HG02642 (cell line): Measurements from ENCODE around the gene SNAPC4.
"Not testable (repeated sequence)": the region's sequence is repeated elsewhere in the genome, so short reads cannot be mapped to it uniquely, and the experiment has no call there.

ENCODE experiments used
- ATAC-seq: cut with Tn5 transposase; IDR thresholded peaks from one replicate; pipeline ENCODE4 v1.9.1; 2021; ENCODE audit warnings: mild to moderate bottlenecking; ENCODE audit not compliant: unreplicated experiment, poor library complexity

The SNAPC4 gene

GRCh38 chr9:136433043-136433715, 33.2 kb upstream of the SNAPC4 start:
- no peak for ATAC-seq

GRCh38 chr9:136432591-136432990, 32.6 kb upstream of the SNAPC4 start:
- ATAC-seq = no peak

GRCh38 chr9:136431782-136432350, 31.9 kb upstream of the SNAPC4 start:
- ATAC-seq = no peak

GRCh38 chr9:136430588-136431234, 30.7 kb upstream of the SNAPC4 start:
- no peak for ATAC-seq

GRCh38 chr9:136429683-136430491, 29.9 kb upstream of the SNAPC4 start:
- ATAC-seq = no peak

- ATAC-seq = no peak
These were observed 29.2 kb upstream of the SNAPC4 start for GRCh38 chr9:136429075-136429628.

GRCh38 chr9:136426787-136427186, 26.8 kb upstream of the SNAPC4 start:
- ATAC-seq = no peak

GRCh38 chr9:136425367-136425766, 25.4 kb upstream of the SNAPC4 start:
- ATAC-seq = not testable (repeated sequence)

GRCh38 chr9:136424750-136425362, 24.9 kb upstream of the SNAPC4 start:
- no peak for ATAC-seq

- ATAC-seq = no peak
These were observed 23.6 kb upstream of the SNAPC4 start for GRCh38 chr9:136423432-136424146.

- ATAC-seq = no peak
These were observed 22.9 kb upstream of the SNAPC4 start for GRCh38 chr9:136422876-136423275.

GRCh38 chr9:136421791-136422190, 21.8 kb upstream of the SNAPC4 start:
- ATAC-seq = no peak

- no peak for ATAC-seq
These were observed 19.1 kb upstream of the SNAPC4 start for GRCh38 chr9:136419092-136419420.

GRCh38 chr9:136418182-136419091, 18.5 kb upstream of the SNAPC4 start:
- ATAC-seq = no peak

GRCh38 chr9:136416914-136417313, 16.9 kb upstream of the SNAPC4 start:
- no peak for ATAC-seq

- no peak for ATAC-seq
These were observed 16.5 kb upstream of the SNAPC4 start for GRCh38 chr9:136416427-136416826.

GRCh38 chr9:136412962-136413361, 13.0 kb upstream of the SNAPC4 start:
- no peak for ATAC-seq

- no peak for ATAC-seq
These were observed 11.4 kb upstream of the SNAPC4 start for GRCh38 chr9:136411378-136411777.
